Upper lobe of left lung (tissue), 4 donors: ENCODE data around the gene ETFA.

Source experiments
- EP300 ChIP-seq, 4 donors: sonication (generic); formaldehyde crosslinking; IDR thresholded peaks; one replicate each; pipeline ENCODE4 v1.5.1; 2017; ENCODE audit warnings: antibody characterized with exemption in 4 of 4, control low read depth in 2 of 4
- POLR2A ChIP-seq, 4 donors: fragments of 450-650 bp; IDR thresholded peaks; one replicate each; pipeline ENCODE4 v1.5.1; 2016 to 2017; ENCODE audit warnings: antibody characterized with exemption in 4 of 4, mild to moderate bottlenecking in 2 of 4
- POLR2AphosphoS5 ChIP-seq, 2 donors: sonication (generic); formaldehyde crosslinking; IDR thresholded peaks; one replicate each; pipeline ENCODE4 v1.5.1; 2017; ENCODE audit warnings: antibody characterized with exemption in 2 of 2
- TF ChIP-seq, protein P1 (sequence below), 6 experiments: fragments of 450-650 bp in 4 of 6; fragments of 200-600 bp in 2 of 6; sonication (generic) in 2 of 6; IDR thresholded peaks; one replicate each; pipeline ENCODE4 v1.5.1; 2016 to 2019; ENCODE audit warnings: antibody characterized with exemption in 6 of 6

DNA sequence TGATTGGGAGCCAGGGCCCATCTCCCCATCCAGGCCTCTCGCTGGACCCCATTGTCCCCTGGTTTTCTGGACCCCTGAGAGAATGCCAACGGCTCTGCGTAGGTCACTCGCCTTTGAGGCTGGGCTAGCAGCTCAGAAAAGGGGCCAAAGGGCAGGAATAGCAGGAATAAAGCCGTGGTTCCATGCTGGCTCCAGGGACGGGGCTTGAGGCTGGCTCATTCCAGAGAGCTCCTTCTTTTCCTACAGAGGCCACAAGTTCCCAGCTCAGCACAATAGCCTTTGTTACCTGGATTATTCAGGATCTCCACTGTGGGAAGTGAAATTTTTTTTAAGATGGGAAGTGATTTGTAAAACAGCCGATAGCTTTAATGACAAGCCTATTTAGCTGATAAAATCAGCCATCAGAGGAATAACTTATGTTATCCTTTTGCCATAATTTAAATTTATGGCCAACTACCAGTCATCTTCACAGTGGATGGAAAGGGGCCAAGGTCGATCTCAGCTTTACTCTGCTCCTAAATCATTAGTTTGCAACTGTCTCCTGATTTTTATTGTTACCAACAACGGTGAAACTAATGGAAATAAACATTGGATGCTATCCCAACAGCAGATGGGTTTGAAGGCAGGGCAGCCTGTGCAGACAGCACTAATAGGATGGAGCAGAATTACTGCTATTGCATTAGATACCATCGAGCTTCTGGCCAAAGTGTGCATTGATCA is 127.2 kb downstream of the ETFA start:
- TF ChIP-seq, protein P1, sequence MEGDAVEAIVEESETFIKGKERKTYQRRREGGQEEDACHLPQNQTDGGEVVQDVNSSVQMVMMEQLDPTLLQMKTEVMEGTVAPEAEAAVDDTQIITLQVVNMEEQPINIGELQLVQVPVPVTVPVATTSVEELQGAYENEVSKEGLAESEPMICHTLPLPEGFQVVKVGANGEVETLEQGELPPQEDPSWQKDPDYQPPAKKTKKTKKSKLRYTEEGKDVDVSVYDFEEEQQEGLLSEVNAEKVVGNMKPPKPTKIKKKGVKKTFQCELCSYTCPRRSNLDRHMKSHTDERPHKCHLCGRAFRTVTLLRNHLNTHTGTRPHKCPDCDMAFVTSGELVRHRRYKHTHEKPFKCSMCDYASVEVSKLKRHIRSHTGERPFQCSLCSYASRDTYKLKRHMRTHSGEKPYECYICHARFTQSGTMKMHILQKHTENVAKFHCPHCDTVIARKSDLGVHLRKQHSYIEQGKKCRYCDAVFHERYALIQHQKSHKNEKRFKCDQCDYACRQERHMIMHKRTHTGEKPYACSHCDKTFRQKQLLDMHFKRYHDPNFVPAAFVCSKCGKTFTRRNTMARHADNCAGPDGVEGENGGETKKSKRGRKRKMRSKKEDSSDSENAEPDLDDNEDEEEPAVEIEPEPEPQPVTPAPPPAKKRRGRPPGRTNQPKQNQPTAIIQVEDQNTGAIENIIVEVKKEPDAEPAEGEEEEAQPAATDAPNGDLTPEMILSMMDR (IDR thresholded peaks at IDR 0.05) = no peak
- TF ChIP-seq EP300 (IDR thresholded peaks at IDR 0.05) = no peak
- no peak for TF ChIP-seq POLR2A (IDR thresholded peaks at IDR 0.05)
- no peak for TF ChIP-seq POLR2AphosphoS5 (IDR thresholded peaks at IDR 0.05)
